ENCODE results near the gene GOLGA6C. TPM values are rescaled to one million over a fixed set of nuclear protein-coding genes. Genes with fewer than 3 reads are reported as not detected.

The GOLGA6C gene
- total RNA-seq, 1 donor from 2014 or later, result not detected

DNA sequence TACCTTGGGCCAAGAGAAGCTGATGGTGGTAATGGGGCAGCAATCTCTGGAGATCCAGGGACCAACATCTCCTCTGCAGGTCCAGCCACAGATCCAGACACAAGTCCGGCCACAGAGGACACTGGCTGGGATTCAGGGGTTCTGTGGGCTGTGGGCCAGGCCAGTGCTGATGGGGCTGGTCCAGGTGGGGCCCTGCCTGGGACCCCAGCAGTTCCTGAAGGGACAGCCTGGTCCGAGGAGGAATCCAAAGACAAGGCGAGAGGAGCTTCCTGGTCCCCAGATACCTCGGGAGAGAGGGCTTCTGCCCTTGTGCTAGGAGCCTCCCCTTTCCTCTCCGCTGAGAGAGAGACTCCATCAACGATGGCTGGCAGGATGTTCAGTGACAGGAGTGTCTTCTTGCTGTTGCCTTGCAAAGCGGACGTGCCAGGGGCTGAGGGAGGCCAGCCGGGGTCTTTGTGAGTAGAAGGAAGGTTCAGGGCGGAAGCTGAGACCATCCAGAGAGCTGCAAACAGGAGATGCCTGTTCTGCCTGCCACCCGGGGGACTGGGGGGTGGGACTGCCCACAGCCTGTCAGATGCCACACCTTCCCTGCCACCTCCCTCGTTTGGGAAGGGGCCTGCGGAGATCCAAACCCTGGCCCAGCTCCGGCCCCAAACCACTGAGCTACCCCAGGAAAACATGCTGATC, 24.5 kb upstream of the GOLGA6C start:
- no peak for TF ChIP-seq CTCF (IDR thresholded peaks at IDR 0.05; ENCODE audit: unreplicated experiment)
- Mint-ChIP-seq H3K9me3 (ENCODE audit: unreplicated experiment) (no peaks in the 10 kb centered on the region), H3K4me3 (ENCODE audit: unreplicated experiment) (no peak overlapping the region), H3K4me1 (ENCODE audit: unreplicated experiment) (peaks cover 19% of the 10 kb centered on the region), H3K36me3 (ENCODE audit: low read depth, unreplicated experiment) (peaks cover 5% of the 10 kb centered on the region), H3K27ac (ENCODE audit: unreplicated experiment) (no peak overlapping the region), H3K27me3 (ENCODE audit: unreplicated experiment) (peaks cover 13% of the 10 kb centered on the region)
- no peak for DNase-seq (ENCODE audit: low spot score)

DNA sequence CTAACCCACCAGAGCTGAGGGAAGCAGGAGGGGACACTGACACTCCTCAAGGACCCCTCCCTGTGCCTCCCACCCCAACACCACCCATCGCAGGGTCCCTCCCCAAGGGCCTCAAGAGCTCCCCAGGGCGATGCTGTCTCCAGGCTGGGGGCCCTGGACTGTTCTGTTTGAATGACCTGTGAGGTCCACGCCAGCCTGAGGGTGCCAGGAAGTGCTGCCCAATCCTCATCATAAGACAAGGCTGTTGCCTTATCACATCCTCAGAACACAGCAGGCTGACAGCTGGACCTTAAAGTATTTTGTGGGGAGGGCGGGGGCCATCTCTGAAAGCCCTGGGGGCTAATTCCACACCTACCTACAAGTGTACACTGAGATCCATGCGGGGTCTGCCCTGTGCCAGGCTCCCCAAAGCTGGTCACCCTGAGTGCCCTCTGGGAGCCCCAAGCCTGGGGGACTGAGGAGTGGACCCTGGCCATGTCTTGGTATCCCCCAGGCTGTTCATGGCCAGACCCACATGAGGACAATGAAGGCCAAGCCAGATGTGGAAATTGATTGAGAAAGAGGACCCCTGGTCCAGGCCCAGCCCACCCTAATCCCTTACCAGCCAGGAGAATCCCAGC, 23.8 kb upstream of the GOLGA6C start:
- no peak for DNase-seq (ENCODE audit: low spot score)
- H3K4me1 Mint-ChIP-seq (ENCODE audit: unreplicated experiment), result peaks cover 19% of the 10 kb centered on the region
- no peak for TF ChIP-seq CTCF (IDR thresholded peaks at IDR 0.05; ENCODE audit: unreplicated experiment)
- peaks cover 13% of the 10 kb centered on the region for H3K27me3 Mint-ChIP-seq (ENCODE audit: unreplicated experiment)
- H3K4me3 Mint-ChIP-seq (ENCODE audit: unreplicated experiment), result no peak overlapping the region
- H3K9me3 Mint-ChIP-seq (ENCODE audit: unreplicated experiment), result no peaks in the 10 kb centered on the region
- peaks cover 5% of the 10 kb centered on the region for H3K36me3 Mint-ChIP-seq (ENCODE audit: low read depth, unreplicated experiment)
- H3K27ac Mint-ChIP-seq (ENCODE audit: unreplicated experiment), result no peak overlapping the region

- peaks cover 13% of the 10 kb centered on the region for H3K27me3 Mint-ChIP-seq (ENCODE audit: unreplicated experiment)
- H3K9me3 Mint-ChIP-seq (ENCODE audit: unreplicated experiment), result no peaks in the 10 kb centered on the region
- peaks cover 19% of the 10 kb centered on the region for H3K4me1 Mint-ChIP-seq (ENCODE audit: unreplicated experiment)
- no peak for DNase-seq (ENCODE audit: low spot score)
- TF ChIP-seq CTCF (IDR thresholded peaks at IDR 0.05; ENCODE audit: unreplicated experiment), result no peak
- H3K4me3 Mint-ChIP-seq (ENCODE audit: unreplicated experiment), result no peak overlapping the region
- peaks cover 5% of the 10 kb centered on the region for H3K36me3 Mint-ChIP-seq (ENCODE audit: low read depth, unreplicated experiment)
- no peak overlapping the region for H3K27ac Mint-ChIP-seq (ENCODE audit: unreplicated experiment)
Observed at GRCh38 chr15:75235051-75235673, 23.0 kb upstream of the GOLGA6C start.

GRCh38 chr15:75235760-75236729, 22.1 kb upstream of the GOLGA6C start:
- Mint-ChIP-seq H3K27ac (ENCODE audit: unreplicated experiment) (no peak overlapping the region), H3K4me3 (ENCODE audit: unreplicated experiment) (no peak overlapping the region), H3K4me1 (ENCODE audit: unreplicated experiment) (peaks cover 14% of the 10 kb centered on the region), H3K9me3 (ENCODE audit: unreplicated experiment) (no peaks in the 10 kb centered on the region), H3K36me3 (ENCODE audit: low read depth, unreplicated experiment) (peaks cover 5% of the 10 kb centered on the region), H3K27me3 (ENCODE audit: unreplicated experiment) (peaks cover 13% of the 10 kb centered on the region)
- TF ChIP-seq CTCF (IDR thresholded peaks at IDR 0.05; ENCODE audit: unreplicated experiment), result no peak
- no peak for DNase-seq (ENCODE audit: low spot score)
